Mucosa of stomach (tissue), 1 donor: ENCODE measurements around the gene ZNF710.

Experiments used
- H3K27me3 ChIP-seq: one replicate; pipeline ENCODE4 v1.7.0; 2013; ENCODE audit warnings: mild to moderate bottlenecking, low read length; ENCODE audit not compliant: control insufficient read depth, insufficient read depth
- H3K36me3 ChIP-seq: one replicate; pipeline ENCODE4 v1.7.0; 2013; ENCODE audit warnings: low read length; ENCODE audit not compliant: control insufficient read depth, insufficient read depth
- H3K4me1 ChIP-seq: one replicate; pipeline ENCODE4 v1.7.0; 2013; ENCODE audit warnings: mild to moderate bottlenecking, low read length; ENCODE audit not compliant: control insufficient read depth, insufficient read depth
- H3K4me3 ChIP-seq: one replicate; pipeline ENCODE4 v1.7.0; 2013; ENCODE audit warnings: low read length
- H3K9ac ChIP-seq: one replicate; pipeline ENCODE4 v1.7.0; 2013; ENCODE audit warnings: mild to moderate bottlenecking, low read length, moderate library complexity
- H3K9me3 ChIP-seq: one replicate; pipeline ENCODE4 v1.7.0; 2013; ENCODE audit warnings: mild to moderate bottlenecking, low read length, moderate library complexity; ENCODE audit not compliant: control insufficient read depth
- donor health status: Pancreatic carcinoma.

The ZNF710 gene

DNA sequence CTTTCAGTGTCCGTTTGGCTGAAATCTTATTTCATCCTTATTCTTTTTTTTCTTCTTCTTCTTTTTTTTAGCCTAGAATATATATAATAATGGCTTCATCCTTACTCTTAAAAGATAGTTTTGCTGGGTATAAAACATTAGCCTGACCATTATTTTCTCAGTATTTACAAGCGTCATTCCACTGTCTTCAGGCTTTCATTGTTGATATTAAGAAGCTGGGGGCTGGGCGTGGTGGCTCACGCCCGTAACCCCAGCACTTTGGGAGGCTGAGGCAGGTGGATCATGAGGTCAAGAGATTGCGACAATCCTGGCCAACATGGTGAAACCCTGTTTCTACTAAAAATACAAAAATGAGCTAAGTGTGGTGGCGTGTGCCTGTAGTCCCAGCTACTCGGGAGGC, 10.6 kb downstream of the ZNF710 start:
- Histone ChIP-seq H3K9me3 (no peaks in the 10 kb centered on the region), H3K9ac (no peak overlapping the region), H3K4me1 (peaks cover 30% of the 10 kb centered on the region), H3K4me3 (no peak overlapping the region), H3K27me3 (no peaks in the 10 kb centered on the region), H3K36me3 (no peaks in the 10 kb centered on the region)

DNA sequence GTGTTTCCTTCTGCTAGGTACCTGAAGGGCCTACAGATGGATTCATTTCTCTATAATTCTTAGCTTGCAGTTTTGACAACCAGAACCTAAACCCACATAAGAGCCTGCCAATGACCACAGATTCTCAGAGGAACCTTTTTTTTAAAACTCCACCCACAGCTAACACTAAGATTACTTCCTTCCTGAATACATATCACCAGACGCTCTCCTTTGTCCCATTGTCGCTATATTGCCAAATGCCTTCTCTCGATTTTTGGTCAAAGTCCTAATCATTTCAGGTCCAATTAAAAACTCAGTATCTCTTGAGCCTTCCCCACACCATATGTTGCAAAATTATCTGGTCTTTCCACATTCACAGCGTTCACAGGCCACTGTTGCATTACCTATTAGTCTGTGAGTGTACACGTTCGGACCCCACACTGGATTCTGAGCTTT, 12.4 kb downstream of the ZNF710 start:
- H3K9me3 ChIP-seq = no peaks in the 10 kb centered on the region
- H3K4me3 ChIP-seq = no peak overlapping the region
- peaks cover 32% of the 10 kb centered on the region for H3K4me1 ChIP-seq

DNA sequence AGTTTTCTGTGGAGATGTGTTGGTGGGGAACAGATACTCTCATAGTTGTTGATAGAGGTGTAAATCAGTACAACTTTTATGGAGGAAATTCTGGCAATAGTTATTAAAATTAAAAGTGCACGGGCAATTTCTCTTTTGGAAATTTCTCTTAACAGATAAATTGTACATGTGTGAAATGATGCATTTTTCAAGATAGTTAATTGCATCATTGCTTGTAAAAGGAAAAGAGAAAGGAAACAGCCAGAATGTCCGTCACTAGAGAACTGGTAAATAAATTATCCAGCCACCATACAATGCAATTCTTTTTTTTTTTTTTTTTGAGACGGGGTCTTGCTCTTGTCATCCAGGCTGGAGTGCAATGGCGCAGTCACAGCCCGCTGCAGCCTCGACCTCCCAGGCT, 14.2 kb downstream of the ZNF710 start:
- Histone ChIP-seq H3K4me1 (peaks cover 32% of the 10 kb centered on the region), H3K9ac (no peak overlapping the region), H3K9me3 (no peaks in the 10 kb centered on the region), H3K36me3 (no peaks in the 10 kb centered on the region), H3K27me3 (no peaks in the 10 kb centered on the region), H3K4me3 (no peak overlapping the region)

More for the DNA sequence above, 12.4 kb downstream of the ZNF710 start:
- Histone ChIP-seq H3K9ac (no peak overlapping the region), H3K27me3 (no peaks in the 10 kb centered on the region), H3K36me3 (no peaks in the 10 kb centered on the region)

DNA sequence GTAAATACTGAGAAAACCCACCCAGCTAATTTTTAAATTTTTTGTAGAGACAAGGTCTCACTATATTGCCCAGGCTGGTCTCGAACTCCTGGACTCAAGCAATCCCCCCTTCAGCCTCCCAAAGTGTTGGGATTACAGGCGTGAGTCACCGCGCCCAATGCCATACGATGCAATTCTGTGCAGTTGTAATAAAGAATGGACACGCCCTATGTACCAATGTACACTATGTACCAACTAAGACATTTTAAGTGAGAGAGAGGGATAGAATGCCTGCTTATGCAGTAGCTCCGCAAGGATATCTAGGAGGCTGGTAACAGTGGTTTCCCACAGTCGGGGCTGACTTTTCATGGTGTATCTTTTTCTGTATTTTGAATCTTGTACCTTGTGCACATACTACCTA, 14.6 kb downstream of the ZNF710 start:
- Histone ChIP-seq H3K36me3 (no peaks in the 10 kb centered on the region), H3K27me3 (no peaks in the 10 kb centered on the region), H3K9me3 (no peaks in the 10 kb centered on the region), H3K4me3 (no peak overlapping the region), H3K4me1 (peaks cover 32% of the 10 kb centered on the region), H3K9ac (no peak overlapping the region)

DNA sequence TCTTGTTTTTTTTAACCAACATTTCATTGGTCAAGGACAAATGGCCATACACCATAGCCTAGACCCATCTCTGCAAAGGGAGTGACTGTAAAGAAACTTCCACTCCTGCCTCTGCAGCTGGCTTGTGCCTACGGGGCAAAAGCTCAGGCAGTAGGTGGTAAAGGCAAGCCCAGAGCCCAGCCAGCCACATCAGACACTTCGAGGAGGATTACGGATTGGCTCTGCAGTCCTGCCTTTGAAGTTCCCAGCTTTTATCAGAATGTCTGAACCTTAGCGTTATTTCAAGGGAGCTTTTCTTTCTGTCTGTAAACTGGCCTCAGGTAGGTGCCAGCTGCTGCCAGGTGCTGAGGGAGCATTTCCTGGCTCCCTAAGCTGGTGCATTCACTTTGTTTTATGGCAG, 15.6 kb downstream of the ZNF710 start:
- no peaks in the 10 kb centered on the region for H3K27me3 ChIP-seq
- no peaks in the 10 kb centered on the region for H3K9me3 ChIP-seq
- H3K36me3 ChIP-seq = no peaks in the 10 kb centered on the region
- peak overlapping the region; percentile 7 for H3K4me3 ChIP-seq
- no peak overlapping the region for H3K9ac ChIP-seq
- peaks cover 32% of the 10 kb centered on the region for H3K4me1 ChIP-seq

DNA sequence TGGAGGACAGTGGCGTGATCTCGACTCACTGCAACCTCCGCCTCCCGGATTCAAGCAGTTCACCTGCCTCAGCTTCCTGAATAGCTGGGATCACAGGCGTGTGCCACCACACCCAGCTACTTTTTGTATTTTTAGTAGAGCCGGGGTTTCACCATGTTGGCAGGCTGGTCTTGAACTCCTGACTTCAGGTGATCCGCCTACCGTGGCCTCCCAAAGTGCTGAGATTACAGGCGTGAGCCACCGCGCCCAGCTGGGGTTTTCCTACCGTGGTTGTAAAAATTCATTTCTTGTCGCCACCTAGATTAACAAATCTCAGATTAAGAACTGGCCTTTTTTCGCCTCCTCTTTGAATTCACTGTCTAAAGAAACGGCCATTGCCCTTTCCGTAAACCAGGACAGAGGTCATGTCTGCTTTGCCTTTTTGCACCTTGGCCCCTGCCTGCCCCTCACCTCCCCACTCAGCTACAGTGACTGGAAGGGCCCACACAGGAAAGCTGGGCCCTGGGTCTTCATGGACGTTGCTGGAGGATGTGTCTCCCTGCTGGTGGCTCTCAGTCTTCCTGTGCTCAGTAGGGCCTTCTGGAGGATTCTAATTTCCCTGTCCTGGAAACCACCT, 17.2 kb downstream of the ZNF710 start:
- Histone ChIP-seq H3K4me1 (peaks cover 28% of the 10 kb centered on the region), H3K9ac (no peak overlapping the region), H3K27me3 (no peaks in the 10 kb centered on the region), H3K36me3 (no peaks in the 10 kb centered on the region), H3K9me3 (no peaks in the 10 kb centered on the region), H3K4me3 (no peak overlapping the region)

DNA sequence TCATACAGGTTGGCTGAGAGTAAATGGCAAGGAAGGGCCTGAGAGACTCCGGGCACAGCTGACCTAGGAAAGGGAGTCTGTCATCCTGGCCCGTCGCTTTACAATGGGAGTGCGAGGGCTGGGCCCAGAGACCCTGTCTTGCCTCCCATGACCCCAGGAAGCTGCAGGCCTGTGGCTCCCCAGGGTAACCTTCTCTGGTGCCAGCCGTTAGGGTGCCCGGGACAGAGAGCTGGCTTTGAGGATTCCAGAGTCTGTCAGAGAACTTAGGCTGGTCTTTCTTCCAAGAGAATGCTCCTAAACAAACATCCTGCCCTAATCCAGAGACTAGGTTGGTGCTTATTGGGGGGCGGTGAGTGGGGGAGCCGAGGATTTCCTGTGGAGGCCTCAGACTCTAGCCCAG, 18.5 kb downstream of the ZNF710 start:
- H3K4me3 ChIP-seq = no peak overlapping the region
- H3K4me1 ChIP-seq = peaks cover 24% of the 10 kb centered on the region
- H3K36me3 ChIP-seq = no peaks in the 10 kb centered on the region

DNA sequence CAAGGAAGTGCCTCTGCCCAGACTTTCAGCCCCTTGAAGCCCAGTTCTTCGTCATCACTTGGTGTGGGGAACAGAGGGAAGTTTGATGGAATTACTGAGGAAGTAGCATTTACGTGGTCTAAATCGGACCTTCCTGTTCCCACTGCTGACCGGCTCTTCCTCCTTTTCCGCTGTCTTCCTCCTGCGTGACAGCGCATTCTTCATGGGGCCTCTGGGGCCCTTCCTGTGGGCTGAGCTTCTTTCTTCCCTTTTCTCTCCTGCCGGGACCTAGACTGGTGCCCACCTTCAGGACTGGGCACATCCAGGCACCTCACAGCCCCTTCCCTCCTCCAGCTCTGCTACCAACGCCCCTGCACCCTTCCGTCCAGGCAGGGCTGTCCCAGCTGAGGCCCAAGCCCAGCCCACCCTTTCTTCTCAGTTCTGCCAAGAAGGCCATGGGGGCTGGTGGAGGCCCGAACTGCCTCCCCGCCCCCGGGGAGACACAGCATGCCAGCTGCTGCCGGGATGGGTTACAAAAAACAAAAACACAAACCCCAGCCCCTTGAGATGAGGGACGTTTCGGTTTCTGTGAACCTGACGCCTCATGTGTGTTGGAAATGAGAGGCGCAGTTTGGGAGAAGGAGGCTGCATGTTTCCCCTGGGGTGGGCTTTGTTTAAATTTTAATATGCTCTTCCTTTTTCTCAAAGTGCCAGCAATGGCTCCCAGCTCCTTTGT, 19.1 kb downstream of the ZNF710 start:
- peaks cover 24% of the 10 kb centered on the region for H3K4me1 ChIP-seq
- no peak overlapping the region for H3K9ac ChIP-seq
- H3K36me3 ChIP-seq = no peaks in the 10 kb centered on the region
- H3K27me3 ChIP-seq = no peaks in the 10 kb centered on the region
- H3K9me3 ChIP-seq = no peaks in the 10 kb centered on the region
- no peak overlapping the region for H3K4me3 ChIP-seq

More for the DNA sequence above, 18.5 kb downstream of the ZNF710 start:
- no peaks in the 10 kb centered on the region for H3K27me3 ChIP-seq
- no peaks in the 10 kb centered on the region for H3K9me3 ChIP-seq
- no peak overlapping the region for H3K9ac ChIP-seq

DNA sequence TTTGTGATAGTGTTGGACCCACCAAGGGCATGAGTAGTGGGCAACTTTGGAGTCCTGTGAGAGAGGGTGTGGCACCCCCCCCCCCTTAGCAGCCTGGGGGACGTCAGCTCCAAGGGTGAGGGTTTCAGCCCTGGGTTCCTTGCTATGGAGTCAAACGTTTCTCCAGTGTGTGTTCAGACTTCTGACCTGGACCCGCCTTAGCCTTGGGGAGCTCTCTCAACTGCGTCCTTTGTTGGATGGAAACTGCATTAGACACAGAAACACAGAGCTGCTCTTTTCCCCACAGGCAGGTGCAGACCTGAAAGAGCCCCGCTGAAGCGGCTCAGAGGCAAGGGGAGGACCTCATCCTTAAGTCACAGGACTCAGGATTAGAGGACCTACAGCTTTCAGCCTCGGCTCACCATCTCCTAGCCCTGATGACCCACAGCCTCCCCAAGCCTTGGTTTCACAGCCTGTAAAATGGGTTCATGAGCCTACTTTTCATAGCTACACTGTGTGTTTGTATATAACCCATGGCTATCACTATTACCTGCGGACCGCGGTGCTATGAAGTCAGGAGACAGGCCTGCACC, 19.9 kb downstream of the ZNF710 start:
- Histone ChIP-seq H3K9ac (no peak overlapping the region), H3K4me1 (peaks cover 27% of the 10 kb centered on the region), H3K9me3 (no peaks in the 10 kb centered on the region), H3K36me3 (no peaks in the 10 kb centered on the region), H3K4me3 (no peak overlapping the region), H3K27me3 (no peaks in the 10 kb centered on the region)

DNA sequence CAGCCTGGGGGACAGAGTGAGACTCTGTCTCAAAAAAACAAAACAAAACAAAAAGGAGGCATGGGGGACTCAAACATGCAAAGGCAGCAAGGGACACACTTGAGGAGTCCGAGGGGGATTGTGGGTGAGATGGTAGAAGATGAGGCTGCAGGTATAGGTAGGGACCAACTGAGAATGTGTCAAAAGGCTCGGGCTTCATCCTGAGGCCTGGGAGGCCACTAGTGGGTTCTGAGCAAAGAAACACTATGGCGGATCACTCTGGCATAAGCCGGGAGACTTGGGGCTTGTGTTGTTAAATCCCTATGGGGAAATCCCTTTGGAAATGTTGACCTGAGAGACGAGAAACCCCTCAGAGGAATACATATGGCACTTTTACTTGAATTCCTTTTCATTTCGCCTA, 21.2 kb downstream of the ZNF710 start:
- no peak overlapping the region for H3K9ac ChIP-seq
- no peak overlapping the region for H3K4me3 ChIP-seq
- H3K27me3 ChIP-seq = no peaks in the 10 kb centered on the region
- no peaks in the 10 kb centered on the region for H3K9me3 ChIP-seq
- H3K4me1 ChIP-seq = peaks cover 14% of the 10 kb centered on the region
- H3K36me3 ChIP-seq = no peaks in the 10 kb centered on the region

DNA sequence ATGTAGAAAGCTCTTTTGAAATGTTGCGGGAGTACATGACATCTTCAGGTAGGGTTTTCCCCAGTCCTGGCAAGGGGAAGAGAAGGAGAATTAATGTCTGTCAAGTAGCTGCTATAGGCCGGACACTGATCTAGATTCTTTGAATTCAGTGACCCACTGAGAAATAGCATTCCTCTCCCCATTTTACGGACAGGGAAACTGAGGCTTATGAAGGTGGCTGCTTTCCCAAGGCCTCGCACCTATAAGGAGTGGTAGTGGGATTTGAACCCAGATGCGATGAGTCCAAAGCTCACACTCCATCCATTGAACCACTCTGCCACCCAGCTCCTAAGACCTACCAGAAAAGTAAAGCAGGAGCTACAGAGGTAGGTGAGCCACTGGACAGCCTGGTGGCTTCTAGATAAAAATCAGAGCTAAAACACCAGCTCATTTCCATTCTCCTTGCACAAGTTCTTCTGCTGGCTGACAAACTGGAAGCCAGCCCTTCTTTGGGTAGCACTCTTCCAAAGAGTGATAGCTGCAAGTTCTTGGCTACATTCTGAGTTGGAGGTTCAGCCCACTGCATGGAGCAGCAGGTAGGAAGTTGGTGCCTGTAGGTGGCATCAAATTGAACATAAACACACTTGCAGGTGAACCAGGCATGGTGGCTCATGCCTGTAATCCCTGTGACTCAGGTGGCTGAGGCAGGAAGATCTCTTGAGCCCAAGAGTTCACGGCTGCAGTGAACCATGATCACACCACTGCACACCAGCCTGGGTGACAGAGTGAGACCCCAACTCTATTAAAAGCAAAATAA, 22.0 kb downstream of the ZNF710 start:
- Histone ChIP-seq H3K9ac (no peak overlapping the region), H3K4me1 (peaks cover 10% of the 10 kb centered on the region), H3K36me3 (no peaks in the 10 kb centered on the region), H3K9me3 (no peaks in the 10 kb centered on the region), H3K4me3 (no peak overlapping the region), H3K27me3 (no peaks in the 10 kb centered on the region)

DNA sequence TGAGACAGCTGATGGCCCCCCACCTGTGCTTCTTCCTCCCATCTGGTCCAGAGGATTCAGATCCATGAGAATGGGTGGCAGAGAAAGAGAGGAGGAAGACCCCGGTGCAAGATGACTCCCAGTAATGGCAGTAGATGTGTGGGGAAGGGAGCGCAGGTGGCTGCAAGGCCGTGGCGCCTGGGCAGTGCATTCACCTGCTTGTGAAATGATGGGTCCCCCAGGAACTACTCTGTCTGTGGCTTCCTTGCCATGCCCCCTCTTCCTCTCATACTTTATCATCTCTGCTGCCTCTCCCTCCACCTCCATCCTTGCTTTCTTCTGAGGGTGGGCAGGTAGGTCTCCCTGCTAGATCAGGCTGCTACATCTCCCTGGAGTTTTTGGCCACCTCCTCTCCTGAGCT, 23.3 kb downstream of the ZNF710 start:
- Histone ChIP-seq H3K4me3 (no peak overlapping the region), H3K4me1 (peaks cover 20% of the 10 kb centered on the region), H3K9ac (no peak overlapping the region), H3K36me3 (no peaks in the 10 kb centered on the region), H3K9me3 (no peaks in the 10 kb centered on the region), H3K27me3 (no peaks in the 10 kb centered on the region)
